WTC11 (cell line): ENCODE results near the gene TEX36. TPM values are rescaled to one million over a fixed set of nuclear protein-coding genes. Genes with fewer than 3 reads are reported as not detected.

Experiments used
- ATAC-seq: fragments of 200-7000 bp; cut with Tn5 transposase; 2 replicates; pipeline ENCODE4 v1.10.0; 2021; ENCODE audit warnings: mild to moderate bottlenecking, moderate library complexity
- CTCF ChIA-PET: fragments of 300-600 bp; sonication (Branson Sonifier 250); formaldehyde crosslinking; loops from one replicate; lab custom pipeline; 2021; ENCODE audit warnings: antibody characterized with exemption; lab: Charles Lee
- POLR2A ChIA-PET: fragments of 350-600 bp; sonication (Branson Sonifier 250); formaldehyde crosslinking; loops from one replicate; lab custom pipeline; 2021; ENCODE audit warnings: antibody characterized with exemption; lab: Charles Lee
- DNase-seq: peaks from one replicate; pipeline ENCODE4 v3.0.0; 2021; ENCODE audit warnings: low spot score
- H3K27ac Mint-ChIP-seq: 2 replicates; pipeline ENCODE4 v1.8.0; 2021; ENCODE audit warnings: mixed read lengths
- H3K27me3 Mint-ChIP-seq: 2 replicates; pipeline ENCODE4 v1.8.0; 2021; ENCODE audit warnings: low read depth, mild to moderate bottlenecking, moderate library complexity, mixed read lengths
- H3K36me3 Mint-ChIP-seq: 2 replicates; pipeline ENCODE4 v1.8.0; 2021; ENCODE audit warnings: mixed read lengths
- H3K4me1 Mint-ChIP-seq: 2 replicates; pipeline ENCODE4 v1.8.0; 2022; ENCODE audit warnings: mixed read lengths
- H3K4me3 Mint-ChIP-seq: 2 replicates; pipeline ENCODE4 v1.8.0; 2021; ENCODE audit warnings: mild to moderate bottlenecking, moderate library complexity, mixed read lengths
- H3K9me3 Mint-ChIP-seq: 2 replicates; pipeline ENCODE4 v1.8.0; 2021; ENCODE audit warnings: mixed read lengths
- ESRRA ChIP-seq: sonication (generic); formaldehyde crosslinking; IDR thresholded peaks from 2 replicates; pipeline ENCODE4 v1.8.1; 2022; ENCODE audit warnings: mild to moderate bottlenecking, missing genetic modification reagents, borderline replicate concordance
- GABPB1 ChIP-seq: sonication (generic); formaldehyde crosslinking; IDR thresholded peaks from 2 replicates; pipeline ENCODE4 v1.8.1; 2023; ENCODE audit warnings: mild to moderate bottlenecking, missing genetic modification reagents
- GRHL2 ChIP-seq: fragments of 250-450 bp; sonication (Bioruptor Pico); IDR thresholded peaks from 2 replicates; pipeline ENCODE4 v1.8.0; 2022; ENCODE audit warnings: mild to moderate bottlenecking, moderate library complexity; ENCODE audit not compliant: insufficient replicate concordance, severe bottlenecking
- KAT7 ChIP-seq: sonication (generic); formaldehyde crosslinking; IDR thresholded peaks from 2 replicates; pipeline ENCODE4 v1.8.1; 2023; ENCODE audit warnings: missing genetic modification reagents, mild to moderate bottlenecking, borderline replicate concordance
- MYBL2 ChIP-seq: sonication (generic); formaldehyde crosslinking; IDR thresholded peaks from 2 replicates; pipeline ENCODE4 v1.8.1; 2023; ENCODE audit warnings: mild to moderate bottlenecking, moderate library complexity, missing genetic modification reagents
- NR1H2 ChIP-seq: sonication (generic); formaldehyde crosslinking; IDR thresholded peaks from 2 replicates; pipeline ENCODE4 v1.9.0; 2021; ENCODE audit warnings: mild to moderate bottlenecking, moderate library complexity, missing genetic modification reagents
- SP1 ChIP-seq: sonication (generic); formaldehyde crosslinking; conservative IDR thresholded peaks from 2 replicates; pipeline ENCODE4 v1.8.1; 2022; ENCODE audit warnings: missing genetic modification reagents
- TCF7 ChIP-seq: sonication (generic); formaldehyde crosslinking; IDR thresholded peaks from 2 replicates; pipeline ENCODE4 v1.8.0; 2022; ENCODE audit warnings: mild to moderate bottlenecking, low read depth, missing genetic modification reagents, moderate library complexity
- ZBTB21 ChIP-seq: sonication (generic); formaldehyde crosslinking; IDR thresholded peaks from 2 replicates; pipeline ENCODE4 v1.8.1; 2023; ENCODE audit warnings: mild to moderate bottlenecking, missing genetic modification reagents, borderline replicate concordance
- ZNF317 ChIP-seq: sonication (generic); formaldehyde crosslinking; IDR thresholded peaks from 2 replicates; pipeline ENCODE4 v1.8.1; 2023; ENCODE audit warnings: low read depth, mild to moderate bottlenecking, moderate library complexity, missing genetic modification reagents, borderline replicate concordance
- total RNA-seq: library from RNA; stranded (reverse); gene quantifications from 3 replicates; pipeline ENCODE4 v1.2.3, GENCODE V29; 2021
- TF ChIP-seq, protein P1 (sequence below): sonication (generic); formaldehyde crosslinking; IDR thresholded peaks from 2 replicates; pipeline ENCODE4 v1.8.1; 2023; ENCODE audit warnings: mild to moderate bottlenecking, moderate library complexity, missing genetic modification reagents
- TF ChIP-seq, protein P2 (sequence below): sonication (generic); formaldehyde crosslinking; conservative IDR thresholded peaks from 2 replicates; pipeline ENCODE4 v1.8.1; 2023; ENCODE audit warnings: mild to moderate bottlenecking, low read depth, missing genetic modification reagents, moderate library complexity
- TF ChIP-seq, protein P3 (sequence below): sonication (generic); formaldehyde crosslinking; IDR thresholded peaks from 2 replicates; pipeline ENCODE4 v1.8.1; 2022; ENCODE audit warnings: mild to moderate bottlenecking, moderate library complexity, missing genetic modification reagents

Gene TEX36
- total RNA-seq, 1 experiment from 2014 or later: not detected

DNA sequence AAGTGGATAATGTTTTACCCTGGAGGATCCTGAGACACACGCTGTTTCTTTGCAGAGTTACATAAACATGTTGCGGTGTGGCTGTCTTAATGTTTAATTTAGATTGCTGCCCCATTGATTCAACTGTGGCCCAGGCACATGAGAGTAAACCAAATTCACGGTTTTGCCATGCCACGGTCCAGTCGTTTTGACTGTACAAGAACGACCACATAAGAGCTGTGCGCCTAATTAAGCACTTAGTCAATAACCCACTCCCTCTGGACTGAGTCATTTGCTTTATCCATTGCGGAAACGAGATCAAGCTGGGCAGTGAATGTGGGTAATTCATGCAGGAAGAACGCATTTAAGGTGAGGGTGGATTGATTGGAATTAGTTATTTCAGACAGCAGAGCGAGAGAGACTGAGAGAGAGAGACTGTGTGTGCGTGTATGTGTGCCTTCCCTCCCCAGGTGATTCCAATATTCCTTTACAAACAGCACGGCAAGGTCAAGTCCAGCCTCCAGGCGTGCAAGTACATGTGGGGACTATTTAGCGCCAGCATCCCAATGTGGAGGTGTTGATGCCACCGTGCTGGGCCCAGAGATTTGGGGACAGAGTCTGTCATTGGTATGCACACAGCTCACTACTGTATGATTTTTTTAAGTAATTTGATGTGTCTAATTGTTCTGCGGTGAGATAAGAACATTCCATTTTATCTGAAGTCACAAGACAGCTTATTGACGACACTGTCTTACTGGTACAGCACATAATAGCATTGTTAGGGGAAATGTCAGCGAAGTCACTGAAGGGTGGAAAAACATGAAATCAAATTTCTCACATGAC lies 8.4 kb upstream of the TEX36 start (continued):
- TF ChIP-seq, protein P1, sequence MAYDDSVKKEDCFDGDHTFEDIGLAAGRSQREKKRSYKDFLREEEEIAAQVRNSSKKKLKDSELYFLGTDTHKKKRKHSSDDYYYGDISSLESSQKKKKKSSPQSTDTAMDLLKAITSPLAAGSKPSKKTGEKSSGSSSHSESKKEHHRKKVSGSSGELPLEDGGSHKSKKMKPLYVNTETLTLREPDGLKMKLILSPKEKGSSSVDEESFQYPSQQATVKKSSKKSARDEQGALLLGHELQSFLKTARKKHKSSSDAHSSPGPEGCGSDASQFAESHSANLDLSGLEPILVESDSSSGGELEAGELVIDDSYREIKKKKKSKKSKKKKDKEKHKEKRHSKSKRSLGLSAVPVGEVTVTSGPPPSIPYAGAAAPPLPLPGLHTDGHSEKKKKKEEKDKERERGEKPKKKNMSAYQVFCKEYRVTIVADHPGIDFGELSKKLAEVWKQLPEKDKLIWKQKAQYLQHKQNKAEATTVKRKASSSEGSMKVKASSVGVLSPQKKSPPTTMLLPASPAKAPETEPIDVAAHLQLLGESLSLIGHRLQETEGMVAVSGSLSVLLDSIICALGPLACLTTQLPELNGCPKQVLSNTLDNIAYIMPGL: no peak
- TF ChIP-seq GRHL2 (CRISPR knock-in tag) (no peak), TCF7 (CRISPR knock-in tag) (no peak), NR1H2 (no peak), GABPB1 (CRISPR knock-in tag) (no peak)
- TF ChIP-seq, protein P2, sequence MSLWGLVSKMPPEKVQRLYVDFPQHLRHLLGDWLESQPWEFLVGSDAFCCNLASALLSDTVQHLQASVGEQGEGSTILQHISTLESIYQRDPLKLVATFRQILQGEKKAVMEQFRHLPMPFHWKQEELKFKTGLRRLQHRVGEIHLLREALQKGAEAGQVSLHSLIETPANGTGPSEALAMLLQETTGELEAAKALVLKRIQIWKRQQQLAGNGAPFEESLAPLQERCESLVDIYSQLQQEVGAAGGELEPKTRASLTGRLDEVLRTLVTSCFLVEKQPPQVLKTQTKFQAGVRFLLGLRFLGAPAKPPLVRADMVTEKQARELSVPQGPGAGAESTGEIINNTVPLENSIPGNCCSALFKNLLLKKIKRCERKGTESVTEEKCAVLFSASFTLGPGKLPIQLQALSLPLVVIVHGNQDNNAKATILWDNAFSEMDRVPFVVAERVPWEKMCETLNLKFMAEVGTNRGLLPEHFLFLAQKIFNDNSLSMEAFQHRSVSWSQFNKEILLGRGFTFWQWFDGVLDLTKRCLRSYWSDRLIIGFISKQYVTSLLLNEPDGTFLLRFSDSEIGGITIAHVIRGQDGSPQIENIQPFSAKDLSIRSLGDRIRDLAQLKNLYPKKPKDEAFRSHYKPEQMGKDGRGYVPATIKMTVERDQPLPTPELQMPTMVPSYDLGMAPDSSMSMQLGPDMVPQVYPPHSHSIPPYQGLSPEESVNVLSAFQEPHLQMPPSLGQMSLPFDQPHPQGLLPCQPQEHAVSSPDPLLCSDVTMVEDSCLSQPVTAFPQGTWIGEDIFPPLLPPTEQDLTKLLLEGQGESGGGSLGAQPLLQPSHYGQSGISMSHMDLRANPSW (CRISPR knock-in tag): no peak
- TF ChIP-seq, all 79 proteins: peak for 0

DNA sequence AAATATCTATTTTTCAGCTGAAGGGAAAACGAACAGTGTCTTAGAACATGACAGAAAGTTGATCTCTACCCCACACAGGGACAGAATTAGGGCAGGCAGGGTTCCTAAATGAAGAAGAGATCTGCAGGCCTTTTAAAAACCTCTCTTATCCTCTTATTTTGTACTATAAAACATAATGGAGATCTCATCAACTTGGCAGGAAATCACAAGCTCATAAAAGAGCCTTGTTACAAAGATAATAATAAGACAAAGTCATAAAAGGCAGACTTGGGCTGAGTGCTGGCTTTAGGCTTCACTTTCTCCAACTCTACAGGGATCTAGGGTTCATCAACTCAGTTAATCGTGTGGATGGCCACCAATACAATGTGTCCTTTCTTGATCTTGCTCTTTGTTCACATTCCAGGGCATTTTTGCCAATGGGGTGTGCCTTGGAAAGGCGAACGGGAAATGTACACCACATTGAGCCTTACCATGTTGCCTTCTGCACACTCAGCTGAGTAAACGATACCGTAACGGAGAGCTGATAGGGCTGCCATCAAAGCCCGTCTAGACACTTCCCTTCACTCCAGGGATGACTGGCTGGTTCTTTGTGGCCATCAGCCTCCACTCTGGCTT lies 7.1 kb upstream of the TEX36 start:
- H3K4me1 Mint-ChIP-seq: 0 out of 2 replicates have a peak, but pooled peaks cover 2% of the 10 kb centered on the region
- TF ChIP-seq, protein P2 (CRISPR knock-in tag): no peak
- no peak for TF ChIP-seq ZNF317 (CRISPR knock-in tag)
- TF ChIP-seq, protein P3, sequence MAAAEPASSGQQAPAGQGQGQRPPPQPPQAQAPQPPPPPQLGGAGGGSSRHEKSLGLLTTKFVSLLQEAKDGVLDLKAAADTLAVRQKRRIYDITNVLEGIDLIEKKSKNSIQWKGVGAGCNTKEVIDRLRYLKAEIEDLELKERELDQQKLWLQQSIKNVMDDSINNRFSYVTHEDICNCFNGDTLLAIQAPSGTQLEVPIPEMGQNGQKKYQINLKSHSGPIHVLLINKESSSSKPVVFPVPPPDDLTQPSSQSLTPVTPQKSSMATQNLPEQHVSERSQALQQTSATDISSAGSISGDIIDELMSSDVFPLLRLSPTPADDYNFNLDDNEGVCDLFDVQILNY (CRISPR knock-in tag): no peak
- TF ChIP-seq ZBTB21: no peak
- TF ChIP-seq MYBL2 (CRISPR knock-in tag): no peak
- TF ChIP-seq ESRRA (CRISPR knock-in tag): no peak
- no peak for TF ChIP-seq SP1
- TF ChIP-seq KAT7: no peak
- TF ChIP-seq, all 79 proteins: peak for 0
- Mint-ChIP-seq H3K4me3 (no peak overlapping the region), H3K27ac (no peak overlapping the region), H3K36me3 (no peaks in the 10 kb centered on the region), H3K27me3 (no peaks in the 10 kb centered on the region), H3K9me3 (no peaks in the 10 kb centered on the region)
- no peak for DNase-seq
- POLR2A ChIA-PET: no interaction called here
- CTCF ChIA-PET: no interaction called here
- ATAC-seq: no peak
